ENCODE data around the gene TLCD3A. TPM values are rescaled to one million over a fixed set of nuclear protein-coding genes. Genes with fewer than 3 reads are reported as not detected.

Gene TLCD3A
- total RNA-seq, 2 experiments from 2014 or later, result 6.9 to 8.4 TPM

GRCh38 chr17:720706-721539 lies 11.5 kb upstream of the TLCD3A start:
- CTCF ChIA-PET, result interaction anchor here (0.8 to 1.3 kb wide), 3 partner anchors 20 to 327 kb away, joined by 4 to 8 read pairs (median 4); no protein-coding TSS in a partner anchor
- DNase-seq, result no peak
- intact Hi-C loops (cut with micrococcal nuclease), result no loop called here
- Mint-ChIP-seq H3K27me3 (peaks cover 3% of the 10 kb centered on the region), H3K36me3 (no peaks in the 10 kb centered on the region), H3K9me3 (no peaks in the 10 kb centered on the region), H3K4me3 (no peak overlapping the region), H3K4me1 (ENCODE audit: low read depth) (peaks cover 3% of the 10 kb centered on the region), H3K27ac (no peak overlapping the region)
- POLR2A ChIA-PET, result no interaction called here

GRCh38 chr17:721540-721937 lies 10.9 kb upstream of the TLCD3A start:
- CTCF ChIA-PET, result interaction anchor here (0.8 to 1.3 kb wide), 3 partner anchors 21 to 328 kb away, joined by 4 to 8 read pairs (median 4); no protein-coding TSS in a partner anchor

GRCh38 chr17:725084-725483 lies 7.3 kb upstream of the TLCD3A start:
- no peak for DNase-seq
- ChIA-PET CTCF (no interaction called here), POLR2A (no interaction called here)
- no peaks in the 10 kb centered on the region for H3K36me3 Mint-ChIP-seq
- H3K9me3 Mint-ChIP-seq, result no peaks in the 10 kb centered on the region
- no peak overlapping the region for H3K27ac Mint-ChIP-seq
- intact Hi-C loops (cut with micrococcal nuclease), result no loop called here
- peaks cover 3% of the 10 kb centered on the region for H3K27me3 Mint-ChIP-seq
- H3K4me3 Mint-ChIP-seq, result no peak overlapping the region
- no peaks in the 10 kb centered on the region for H3K4me1 Mint-ChIP-seq (ENCODE audit: low read depth)

More at GRCh38 chr17:721540-721937, 10.9 kb upstream of the TLCD3A start:
- Mint-ChIP-seq H3K27me3 (peaks cover 3% of the 10 kb centered on the region), H3K36me3 (no peaks in the 10 kb centered on the region), H3K4me1 (ENCODE audit: low read depth) (peaks cover 3% of the 10 kb centered on the region), H3K9me3 (no peaks in the 10 kb centered on the region), H3K4me3 (no peak overlapping the region), H3K27ac (no peak overlapping the region)
- intact Hi-C loops (cut with micrococcal nuclease), result no loop called here
- DNase-seq, result no peak
- POLR2A ChIA-PET, result no interaction called here

GRCh38 chr17:725746-726145 lies 6.7 kb upstream of the TLCD3A start:
- Mint-ChIP-seq H3K4me3 (no peak overlapping the region), H3K27me3 (peaks cover 6% of the 10 kb centered on the region), H3K9me3 (no peaks in the 10 kb centered on the region), H3K36me3 (no peaks in the 10 kb centered on the region), H3K4me1 (ENCODE audit: low read depth) (no peaks in the 10 kb centered on the region), H3K27ac (no peak overlapping the region)
- ChIA-PET POLR2A (no interaction called here), CTCF (no interaction called here)
- intact Hi-C loops (cut with micrococcal nuclease), result no loop called here
- no peak for DNase-seq

- intact Hi-C loops (cut with micrococcal nuclease), result no loop called here
- Mint-ChIP-seq H3K4me1 (ENCODE audit: low read depth) (no peaks in the 10 kb centered on the region), H3K27me3 (peaks cover 12% of the 10 kb centered on the region), H3K4me3 (no peak overlapping the region), H3K27ac (no peak overlapping the region), H3K9me3 (no peaks in the 10 kb centered on the region), H3K36me3 (no peaks in the 10 kb centered on the region)
- POLR2A ChIA-PET, result no interaction called here
- CTCF ChIA-PET, result no interaction called here
- no peak for DNase-seq
These were observed 6.0 kb upstream of the TLCD3A start for GRCh38 chr17:726271-726919.

- CTCF ChIA-PET, result no interaction called here
- peaks cover 12% of the 10 kb centered on the region for H3K27me3 Mint-ChIP-seq
- POLR2A ChIA-PET, result interaction anchor here (1.1 kb wide), 1 partner anchor 14 kb away, joined by 4 read pairs; the partner anchor contains the start of gene VPS53
- peaks cover 5% of the 10 kb centered on the region for H3K36me3 Mint-ChIP-seq
- peaks cover 11% of the 10 kb centered on the region for H3K4me1 Mint-ChIP-seq (ENCODE audit: low read depth)
- intact Hi-C loops (cut with micrococcal nuclease), result no loop called here
- peak; percentile 38 for DNase-seq
- H3K9me3 Mint-ChIP-seq, result no peaks in the 10 kb centered on the region
- H3K4me3 Mint-ChIP-seq, result no peak overlapping the region
- no peak overlapping the region for H3K27ac Mint-ChIP-seq
These were observed 3.5 kb upstream of the TLCD3A start for GRCh38 chr17:728911-729310.

GRCh38 chr17:731644-732066 lies 741 bp upstream of the TLCD3A start:
- Mint-ChIP-seq H3K4me1 (ENCODE audit: low read depth) (peaks cover 13% of the 10 kb centered on the region), H3K4me3 (peak overlapping the region; percentile 65), H3K9me3 (no peaks in the 10 kb centered on the region), H3K27me3 (peaks cover 9% of the 10 kb centered on the region), H3K27ac (no peak overlapping the region), H3K36me3 (peaks cover 9% of the 10 kb centered on the region)
- ChIA-PET POLR2A (no interaction called here), CTCF (interaction anchor here (1.6 kb wide), 1 partner anchor 319 kb away, joined by 3 read pairs; no protein-coding TSS in a partner anchor)
- intact Hi-C loops (cut with micrococcal nuclease), result no loop called here
- peak; percentile 15 for DNase-seq

GRCh38 chr17:732902-733720 lies 715 bp downstream of the TLCD3A start:
- Mint-ChIP-seq H3K9me3 (no peaks in the 10 kb centered on the region), H3K27ac (no peak overlapping the region), H3K4me3 (peak overlapping the region; percentile 79), H3K36me3 (peaks cover 13% of the 10 kb centered on the region), H3K4me1 (ENCODE audit: low read depth) (peaks cover 13% of the 10 kb centered on the region), H3K27me3 (peaks cover 9% of the 10 kb centered on the region)
- POLR2A ChIA-PET, result interaction anchor here (0.7 to 1.0 kb wide), 2 partner anchors 18 to 244 kb away, joined by 4 read pairs; no protein-coding TSS in a partner anchor
- intact Hi-C loops (cut with micrococcal nuclease), result no loop called here
- DNase-seq, result peak; percentile 62
- CTCF ChIA-PET, result interaction anchor here (0.7 to 0.9 kb wide), 2 partner anchors 18 to 321 kb away, joined by 3 to 5 read pairs; no protein-coding TSS in a partner anchor

GRCh38 chr17:733743-734142 lies 1.3 kb downstream of the TLCD3A start:
- intact Hi-C loops (cut with micrococcal nuclease), result no loop called here
- Mint-ChIP-seq H3K4me1 (ENCODE audit: low read depth) (peaks cover 13% of the 10 kb centered on the region), H3K4me3 (peak overlapping the region; percentile 79), H3K9me3 (no peaks in the 10 kb centered on the region), H3K27me3 (peaks cover 9% of the 10 kb centered on the region), H3K27ac (no peak overlapping the region), H3K36me3 (peaks cover 15% of the 10 kb centered on the region)
- ChIA-PET POLR2A (interaction anchor here (1.0 kb wide), 1 partner anchor 17 kb away, joined by 4 read pairs; no protein-coding TSS in a partner anchor), CTCF (interaction anchor here (0.5 to 0.7 kb wide), 2 partner anchors 18 to 263 kb away, joined by 3 to 5 read pairs; partner anchors contain the start of gene TIMM22)
- DNase-seq, result no peak

GRCh38 chr17:737561-738113 lies 5.2 kb downstream of the TLCD3A start:
- Mint-ChIP-seq H3K27ac (no peak overlapping the region), H3K36me3 (peaks cover 29% of the 10 kb centered on the region), H3K9me3 (no peaks in the 10 kb centered on the region), H3K27me3 (no peaks in the 10 kb centered on the region), H3K4me3 (no peak overlapping the region), H3K4me1 (ENCODE audit: low read depth) (peaks cover 23% of the 10 kb centered on the region)
- CTCF ChIA-PET, result interaction anchor here (0.9 kb wide), 1 partner anchor 37 kb away, joined by 3 read pairs; no protein-coding TSS in a partner anchor
- DNase-seq, result no peak
- intact Hi-C loops (cut with micrococcal nuclease), result no loop called here
- POLR2A ChIA-PET, result interaction anchor here (0.6 kb wide), 1 partner anchor 510 kb away, joined by 3 read pairs; no protein-coding TSS in a partner anchor

GRCh38 chr17:740240-741017 lies 8.0 kb downstream of the TLCD3A start:
- Mint-ChIP-seq H3K27ac (peak overlapping the region; percentile 67), H3K36me3 (peaks cover 31% of the 10 kb centered on the region)
- peak; percentile 69 for DNase-seq

More at GRCh38 chr17:740240-741017, 8.0 kb downstream of the TLCD3A start:
- Mint-ChIP-seq H3K4me1 (ENCODE audit: low read depth) (peaks cover 12% of the 10 kb centered on the region), H3K27me3 (no peaks in the 10 kb centered on the region), H3K9me3 (no peaks in the 10 kb centered on the region), H3K4me3 (no peak overlapping the region)
- intact Hi-C loops (cut with micrococcal nuclease), result no loop called here
- CTCF ChIA-PET, result interaction anchor here (0.7 kb wide), 1 partner anchor 240 kb away, joined by 4 read pairs; no protein-coding TSS in a partner anchor
- POLR2A ChIA-PET, result interaction anchor here (0.6 kb wide), 1 partner anchor 25 kb away, joined by 3 read pairs; no protein-coding TSS in a partner anchor

All from activated CD4-positive, alpha-beta memory T cell treated with anti-CD3 and anti-CD28 coated beads for 36 hours (primary cell).